HG02610 (cell line): ENCODE measurements around the gene KRTAP5-9.
"Not testable (repeated sequence)": the region's sequence is repeated elsewhere in the genome, so short reads cannot be mapped to it uniquely, and the experiment has no call there.

ENCODE experiments used
- ATAC-seq: cut with Tn5 transposase; IDR thresholded peaks from one replicate; pipeline ENCODE4 v1.9.1; 2021; ENCODE audit warnings: mild to moderate bottlenecking, moderate library complexity; ENCODE audit not compliant: unreplicated experiment

KRTAP5-9 gene

GRCh38 chr11:71532036-71532610 is 16.1 kb upstream of the KRTAP5-9 start:
- ATAC-seq, result no peak

GRCh38 chr11:71534711-71535608 is 13.3 kb upstream of the KRTAP5-9 start:
- ATAC-seq, result not testable (repeated sequence)

GRCh38 chr11:71535825-71536224 is 12.4 kb upstream of the KRTAP5-9 start:
- ATAC-seq, result no peak

- ATAC-seq, result no peak
Measured at GRCh38 chr11:71537537-71537936, 10.7 kb upstream of the KRTAP5-9 start.

GRCh38 chr11:71537977-71538665 is 10.1 kb upstream of the KRTAP5-9 start, which contains the start of gene KRTAP5-8:
KRTAP5-8 (plus strand) TSS chr11:71538025; CDS start chr11:71538056, 31 bp downstream.
- ATAC-seq, result not testable (repeated sequence)

GRCh38 chr11:71538666-71538990 is 9.6 kb upstream of the KRTAP5-9 start:
- ATAC-seq, result no peak

GRCh38 chr11:71539017-71539416 is 9.2 kb upstream of the KRTAP5-9 start:
- no peak for ATAC-seq

GRCh38 chr11:71539971-71540370 is 8.2 kb upstream of the KRTAP5-9 start:
- ATAC-seq, result peak; percentile 36

- ATAC-seq, result peak; percentile 44
Measured at GRCh38 chr11:71540521-71541304, 7.5 kb upstream of the KRTAP5-9 start.

- no peak for ATAC-seq
Measured at GRCh38 chr11:71542382-71542781, 5.8 kb upstream of the KRTAP5-9 start.

- no peak for ATAC-seq
Measured at GRCh38 chr11:71542879-71543777, 5.1 kb upstream of the KRTAP5-9 start.

- ATAC-seq, result no peak
Measured at GRCh38 chr11:71543866-71544265, 4.4 kb upstream of the KRTAP5-9 start.

GRCh38 chr11:71544525-71545214 is 3.5 kb upstream of the KRTAP5-9 start:
- no peak for ATAC-seq

GRCh38 chr11:71545405-71545966 is 2.7 kb upstream of the KRTAP5-9 start:
- ATAC-seq, result no peak

GRCh38 chr11:71548716-71549151 is 514 bp downstream of the KRTAP5-9 start:
- ATAC-seq, result no peak

- ATAC-seq, result no peak
Measured at GRCh38 chr11:71551711-71552110, 3.5 kb downstream of the KRTAP5-9 start.

GRCh38 chr11:71554996-71555395 is 6.8 kb downstream of the KRTAP5-9 start:
- no peak for ATAC-seq

- no peak for ATAC-seq
Measured at GRCh38 chr11:71555508-71555907, 7.3 kb downstream of the KRTAP5-9 start.

- ATAC-seq, result no peak
Measured at GRCh38 chr11:71556018-71556417, 7.8 kb downstream of the KRTAP5-9 start.
